K562 (cell line): ENCODE results near the gene GLIS1. TPM values are rescaled to one million over a fixed set of nuclear protein-coding genes. Genes with fewer than 3 reads are reported as not detected.

Source experiments
- ATAC-seq: fragments of 200-7000 bp; cut with Tn5 transposase; 3 replicates; pipeline ENCODE4 v1.9.1; 2020; ENCODE audit warnings: moderate library complexity
- BruUV-seq: library from RNA; stranded (reverse); fragments of 400-500 nt; replicated peaks from 2 replicates; lab custom pipeline; 2021; lab: Mats Ljungman, UMichigan
- CTCF ChIA-PET: fragments of 300-600 bp; formaldehyde crosslinking; extraction: SDS; loops from one replicate; lab custom pipeline; 2021; ENCODE audit warnings: low intra/inter-chr PET ratio; lab: Yijun Ruan, JAX
- POLR2A ChIA-PET: fragments of 300-600, 350-650 bp; sonication (Branson Sonifier 250); formaldehyde crosslinking; extraction: SDS; loops from one replicate; lab custom pipeline; 2021; ENCODE audit warnings: antibody characterized with exemption, inconsistent platforms; lab: Yijun Ruan, JAX
- DNase-seq, 4 experiments: peaks; one replicate each; pipeline versions ENCODE4 v3.0.0 to v3.0.0-alpha.2; 2011 to 2018; ENCODE audit warnings: low spot score in 3 of 4, mixed read lengths in 3 of 4; ENCODE audit errors: extremely low read depth in 1 of 4
- FAIRE-seq: peaks from 2 replicates; lab custom pipeline; 2011; peaks lifted over from hg19 to GRCh38; lab: Jason Lieb, UNC
- H2AFZ ChIP-seq: 2 replicates; pipeline ENCODE4 v1.6.0; 2011; ENCODE audit warnings: low read depth, low read length, control low read depth, inconsistent platforms
- H3K27ac ChIP-seq: fragments of 200-600 bp; 3 replicates; pipeline ENCODE4 v1.8.0; 2011; ENCODE audit warnings: low read depth, mild to moderate bottlenecking, control low read depth, inconsistent platforms, low read length, moderate library complexity, mixed read lengths; ENCODE audit errors: extremely low read depth
- H3K27me3 ChIP-seq, 2 experiments: fragments of 300-600 bp in 1 of 2; 2 replicates in 1 of 2; 3 replicates in 1 of 2; pipeline versions ENCODE4 v1.6.0 to v1.8.0; 2011; ENCODE audit warnings: inconsistent platforms in 2 of 2, low read length in 2 of 2, mild to moderate bottlenecking in 1 of 2, mixed read lengths in 1 of 2, moderate library complexity in 1 of 2; ENCODE audit not compliant: control insufficient read depth in 2 of 2, insufficient read depth in 2 of 2
- H3K36me3 ChIP-seq: fragments of 300-600 bp; 3 replicates; pipeline ENCODE4 v1.8.0; 2011; ENCODE audit warnings: mild to moderate bottlenecking, low read length, inconsistent platforms; ENCODE audit not compliant: control insufficient read depth, insufficient read depth
- H3K4me1 ChIP-seq, 2 experiments: fragments of 200-600 bp in 1 of 2; replicated peaks in 1 of 2; 2 replicates in 1 of 2; 3 replicates in 1 of 2; pipeline versions ENCODE4 v1.5.1 to v1.8.0; 2011; ENCODE audit warnings: inconsistent platforms in 2 of 2, low read length in 2 of 2, mild to moderate bottlenecking in 1 of 2, mixed read lengths in 1 of 2, moderate library complexity in 1 of 2; ENCODE audit not compliant: control insufficient read depth in 2 of 2, insufficient read depth in 2 of 2
- H3K4me2 ChIP-seq: 2 replicates; pipeline ENCODE4 v1.6.1; 2011; ENCODE audit warnings: low read length, control low read depth, inconsistent platforms, mixed read lengths; ENCODE audit not compliant: insufficient read depth
- H3K4me3 ChIP-seq: fragments of 200-600 bp; sonication (generic), shearing (Covaris generic); 2 replicates; pipeline ENCODE4 v1.5.1; 2016; ENCODE audit warnings: control low read depth, inconsistent platforms
- H3K79me2 ChIP-seq: fragments of 200-600 bp; 3 replicates; pipeline ENCODE4 v1.8.0; 2011; ENCODE audit warnings: low read length, inconsistent platforms; ENCODE audit not compliant: control insufficient read depth, insufficient read depth
- H3K9ac ChIP-seq, 2 experiments: 2 replicates each; pipeline versions ENCODE4 v1.6.0 to v1.6.1; 2011; ENCODE audit warnings: low read depth in 2 of 2, low read length in 2 of 2, control low read depth in 1 of 2, inconsistent platforms in 1 of 2, mild to moderate bottlenecking in 1 of 2, mixed read lengths in 1 of 2; ENCODE audit not compliant: insufficient read depth in 1 of 2
- H3K9me1 ChIP-seq: one replicate; pipeline ENCODE4 v1.6.0; 2011; ENCODE audit warnings: inconsistent platforms, mild to moderate bottlenecking, low read length, moderate library complexity; ENCODE audit not compliant: control insufficient read depth, insufficient read depth
- H3K9me3 ChIP-seq: replicated peaks from 2 replicates; pipeline ENCODE4 v1.5.1; 2011; ENCODE audit warnings: low read depth, low read length, inconsistent platforms; ENCODE audit not compliant: control insufficient read depth, insufficient read depth
- H4K20me1 ChIP-seq: replicated peaks from 2 replicates; pipeline ENCODE4 v1.6.1; 2011; ENCODE audit warnings: low read length, inconsistent platforms, mixed read lengths; ENCODE audit not compliant: control insufficient read depth, insufficient read depth
- BHLHE40 ChIP-seq: IDR thresholded peaks from 2 replicates; pipeline ENCODE4 v1.6.1; 2011; ENCODE audit warnings: low read length, improper control_type of control experiment
- HMG20B ChIP-seq: fragments of 250-450 bp; sonication (Bioruptor Pico); IDR thresholded peaks from 2 replicates; pipeline ENCODE4 v1.5.0; 2021; ENCODE audit warnings: mild to moderate bottlenecking
- PML ChIP-seq: IDR thresholded peaks from 2 replicates; pipeline ENCODE4 v1.6.1; 2012; ENCODE audit warnings: low read length, inconsistent platforms
- POLR3G ChIP-seq: IDR thresholded peaks from 2 replicates; pipeline ENCODE4 v1.6.1; 2011; ENCODE audit not compliant: insufficient read length, insufficient replicate concordance; ENCODE audit errors: extremely low read depth
- ZNF23 ChIP-seq: fragments of 250-450 bp; sonication (Bioruptor Pico); IDR thresholded peaks from 2 replicates; pipeline ENCODE4 v1.4.0; 2020; ENCODE audit warnings: mild to moderate bottlenecking
- WGBS: fragments of 100-300 bp; shearing (Covaris generic); methylation state at CpG from one replicate; pipeline ENCODE4 v1.1.6; 2016; ENCODE audit warnings: low coverage, mixed read lengths; ENCODE audit not compliant: insufficient coverage; ENCODE audit errors: missing lambda C conversion rate; 5-methylcytosine and 5-hydroxymethylcytosine counted together
- in situ Hi-C: fragments of 300-500 bp; cut with MboI; formaldehyde crosslinking; loops from 4 replicates; pipeline ENCODE4 v1.15.0; 2018; ENCODE audit warnings: inconsistent platforms, mixed read lengths
- intact Hi-C: fragments of 100-400 bp; cut with micrococcal nuclease; formaldehyde crosslinking; loops from 2 replicates; pipeline ENCODE4 v1.14.2; 2022
- polyA plus RNA-seq, 8 experiments: library from polyadenylated mRNA; depleted of rRNA in 4 of 8; stranded (reverse) in 5 of 8; unstranded in 3 of 8; fragments of >200 nt; fragmentation: Nextera tagmentation in 2 of 8; fragmentation: Illumina TruSeq in 1 of 8; extraction: Ambion mirVana in 2 of 8; extraction: Trizol in 1 of 8; gene quantifications; 2 replicates each; pipeline versions ENCODE4 v1.2.1 to v1.2.3, GENCODE V29; 2011 to 2014; ENCODE audit warnings: inconsistent platforms in 1 of 8, missing spikeins in 1 of 8
- total RNA-seq, 7 experiments: library from RNA; depleted of rRNA in 6 of 7; stranded (reverse); fragments of >200 nt in 6 of 7; fragmentation: Illumina TruSeq in 2 of 7; extraction: Trizol in 2 of 7; gene quantifications; 2 replicates each; pipeline versions ENCODE4 v1.2.1 to v1.2.3, GENCODE V29; 2011 to 2021; ENCODE audit warnings: low replicate concordance in 1 of 7

The GLIS1 gene
- total and polyA plus RNA-seq, 9 of the 15 experiments (the other 6 are each of a cell fraction or from before 2014, with no cell fraction given) = not detected

GRCh38 chr1:53603431-53603830 is 135.5 kb downstream of the GLIS1 start:
- Histone ChIP-seq H2AFZ (no peak overlapping the region), H3K9me1 (no peaks in the 10 kb centered on the region), H3K9ac (no peak overlapping the region), H3K4me2 (no peak overlapping the region), H3K36me3 (no peaks in the 10 kb centered on the region), H3K9me3 (no peaks in the 10 kb centered on the region), H4K20me1 (peaks cover 7% of the 10 kb centered on the region; the same call in 1 of the 2 replicates), H3K27me3 (peaks cover 27 to 76% of the 10 kb centered on the region in 2 experiments; a peak in 4 of 5 replicates), H3K4me1 (peaks cover 0 to 4% of the 10 kb centered on the region in 2 experiments; a peak in 2 of 5 replicates), H3K4me3 (no peak overlapping the region), H3K79me2 (no peaks in the 10 kb centered on the region), H3K27ac (no peak overlapping the region)
- ChIA-PET POLR2A (interaction anchor here (1.0 to 1.1 kb wide), 2 partner anchors 12 to 21 kb away, joined by 3 to 4 read pairs; no protein-coding TSS in a partner anchor), CTCF (no interaction called here)
- no peak for TF ChIP-seq PML
- TF ChIP-seq POLR3G = no peak
- TF ChIP-seq BHLHE40 = no peak
- no peak for TF ChIP-seq ZNF23 (CRISPR knock-in tag)
- no peak for TF ChIP-seq HMG20B (CRISPR knock-in tag)
- no peak for ATAC-seq
- DNase-seq = no peak
- in situ Hi-C loops = no loop called here
- 3% methylated on average over 6 of the region's 6 CpGs for WGBS
- no peak for FAIRE-seq
- intact Hi-C loops = no loop called here
- BruUV-seq = no TSS peak
